ENCODE measurements around the gene MFRP. TPM values are rescaled to one million over a fixed set of nuclear protein-coding genes. Genes with fewer than 3 reads are reported as not detected.

Gene MFRP
- total RNA-seq, 1 experiment from 2014 or later, result not detected

GRCh38 chr11:119306373-119306890 is 40.1 kb downstream of the MFRP start:
- Mint-ChIP-seq H3K9me3 (ENCODE audit: low read depth, unreplicated experiment) (no peaks in the 10 kb centered on the region), H3K27ac (ENCODE audit: unreplicated experiment) (no peak overlapping the region), H3K36me3 (ENCODE audit: insufficient read depth, unreplicated experiment) (peaks cover 5% of the 10 kb centered on the region), H3K27me3 (ENCODE audit: unreplicated experiment) (no peaks in the 10 kb centered on the region), H3K4me3 (ENCODE audit: low read depth, unreplicated experiment) (no peak overlapping the region), H3K4me1 (ENCODE audit: low read depth, unreplicated experiment) (no peaks in the 10 kb centered on the region)
- no peak for TF ChIP-seq CTCF (IDR thresholded peaks at IDR 0.05; ENCODE audit: unreplicated experiment)
- intact Hi-C loops (cut with micrococcal nuclease; ENCODE audit: unreplicated experiment), result no loop called here
- DNase-seq, result no peak
- no TSS peak for BruUV-seq (replicated peaks)
- CTCF ChIA-PET, result no interaction called here

- H3K9me3 Mint-ChIP-seq (ENCODE audit: low read depth, unreplicated experiment), result no peaks in the 10 kb centered on the region
- no TSS peak for BruUV-seq (replicated peaks)
- H3K27me3 Mint-ChIP-seq (ENCODE audit: unreplicated experiment), result no peaks in the 10 kb centered on the region
- no peak for TF ChIP-seq CTCF (IDR thresholded peaks at IDR 0.05; ENCODE audit: unreplicated experiment)
- CTCF ChIA-PET, result no interaction called here
- H3K36me3 Mint-ChIP-seq (ENCODE audit: insufficient read depth, unreplicated experiment), result peaks cover 5% of the 10 kb centered on the region
- no peaks in the 10 kb centered on the region for H3K4me1 Mint-ChIP-seq (ENCODE audit: low read depth, unreplicated experiment)
- intact Hi-C loops (cut with micrococcal nuclease; ENCODE audit: unreplicated experiment), result no loop called here
- no peak overlapping the region for H3K4me3 Mint-ChIP-seq (ENCODE audit: low read depth, unreplicated experiment)
- DNase-seq, result no peak
- no peak overlapping the region for H3K27ac Mint-ChIP-seq (ENCODE audit: unreplicated experiment)
Observed at GRCh38 chr11:119305556-119306372, 40.7 kb downstream of the MFRP start.

GRCh38 chr11:119303227-119303718 is 43.2 kb downstream of the MFRP start:
- no peak for DNase-seq
- intact Hi-C loops (cut with micrococcal nuclease; ENCODE audit: unreplicated experiment), result no loop called here
- no peaks in the 10 kb centered on the region for H3K4me1 Mint-ChIP-seq (ENCODE audit: low read depth, unreplicated experiment)
- BruUV-seq (replicated peaks), result no TSS peak
- TF ChIP-seq CTCF (IDR thresholded peaks at IDR 0.05; ENCODE audit: unreplicated experiment), result no peak
- peaks cover 5% of the 10 kb centered on the region for H3K36me3 Mint-ChIP-seq (ENCODE audit: insufficient read depth, unreplicated experiment)
- CTCF ChIA-PET, result no interaction called here
- no peak overlapping the region for H3K27ac Mint-ChIP-seq (ENCODE audit: unreplicated experiment)
- no peak overlapping the region for H3K4me3 Mint-ChIP-seq (ENCODE audit: low read depth, unreplicated experiment)
- H3K9me3 Mint-ChIP-seq (ENCODE audit: low read depth, unreplicated experiment), result no peaks in the 10 kb centered on the region
- H3K27me3 Mint-ChIP-seq (ENCODE audit: unreplicated experiment), result no peaks in the 10 kb centered on the region

DNA sequence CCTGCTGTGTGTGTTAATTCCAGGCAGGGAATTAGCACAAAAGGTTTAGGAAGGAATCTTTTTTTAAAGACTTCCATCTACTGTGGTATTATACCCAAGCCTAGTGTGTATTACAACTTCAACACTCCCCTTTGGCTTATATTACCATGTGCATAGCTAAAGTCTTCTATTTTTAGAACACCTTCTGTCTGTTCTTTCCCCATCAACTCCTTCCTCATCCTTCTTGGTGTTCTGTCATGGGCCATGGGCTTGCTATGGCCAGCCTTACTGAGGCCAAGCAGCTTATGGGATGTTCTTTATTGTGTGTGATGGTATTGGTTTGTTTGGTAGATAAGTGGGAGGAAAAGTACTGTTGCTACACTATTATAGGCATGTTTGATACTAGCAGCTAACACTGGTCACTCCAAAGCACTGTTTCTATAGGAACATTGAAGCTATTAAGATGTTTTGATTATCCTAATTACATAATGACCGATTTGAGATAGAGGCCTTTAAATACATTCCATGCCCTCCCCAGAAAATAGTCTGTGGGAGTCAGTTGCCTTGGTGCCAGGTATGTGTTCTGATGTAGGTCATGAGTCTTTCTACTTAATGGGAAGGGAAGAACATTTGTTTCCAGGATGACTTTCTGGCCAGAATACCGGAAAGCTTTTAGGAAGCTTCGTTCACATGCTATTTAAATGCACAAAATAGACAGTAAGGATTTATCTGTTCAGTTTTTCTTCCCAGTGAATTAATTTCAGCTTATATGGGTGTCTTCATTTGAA is 46.1 kb downstream of the MFRP start:
- CTCF ChIA-PET, result no interaction called here
- Mint-ChIP-seq H3K27me3 (ENCODE audit: unreplicated experiment) (no peaks in the 10 kb centered on the region), H3K36me3 (ENCODE audit: insufficient read depth, unreplicated experiment) (peaks cover 5% of the 10 kb centered on the region), H3K9me3 (ENCODE audit: low read depth, unreplicated experiment) (no peaks in the 10 kb centered on the region), H3K4me3 (ENCODE audit: low read depth, unreplicated experiment) (no peak overlapping the region), H3K4me1 (ENCODE audit: low read depth, unreplicated experiment) (no peaks in the 10 kb centered on the region), H3K27ac (ENCODE audit: unreplicated experiment) (no peak overlapping the region)
- intact Hi-C loops (cut with micrococcal nuclease; ENCODE audit: unreplicated experiment), result no loop called here
- no TSS peak for BruUV-seq (replicated peaks)
- TF ChIP-seq CTCF (IDR thresholded peaks at IDR 0.05; ENCODE audit: unreplicated experiment), result no peak
- no peak for DNase-seq
